Type B pancreatic cell (in vitro differentiated cells): Measurements from ENCODE around the gene OSGEPL1. TPM values are rescaled to one million over a fixed set of nuclear protein-coding genes. Genes with fewer than 3 reads are reported as not detected.
"Not testable (repeated sequence)": the region's sequence is repeated elsewhere in the genome, so short reads cannot be mapped to it uniquely, and the experiment has no call there.

Experiments used
- DNase-seq: peaks from one replicate; pipeline ENCODE4 v3.0.0; 2021; ENCODE audit warnings: mixed read lengths; ENCODE audit not compliant: unreplicated experiment; ENCODE audit errors: extremely low spot score
- H3K27ac Mint-ChIP-seq: 2 replicates; pipeline ENCODE4 v1.8.0; 2021; ENCODE audit warnings: mild to moderate bottlenecking, mixed read lengths
- H3K27me3 Mint-ChIP-seq: 2 replicates; pipeline ENCODE4 v1.8.0; 2021; ENCODE audit warnings: mixed read lengths
- H3K36me3 Mint-ChIP-seq: 2 replicates; pipeline ENCODE4 v1.8.0; 2021; ENCODE audit warnings: mixed read lengths
- H3K4me1 Mint-ChIP-seq: one replicate; pipeline ENCODE4 v1.8.0; 2021; ENCODE audit warnings: mixed read lengths; ENCODE audit not compliant: unreplicated experiment
- H3K4me3 Mint-ChIP-seq: 2 replicates; pipeline ENCODE4 v1.8.0; 2021; ENCODE audit warnings: mild to moderate bottlenecking, mixed read lengths
- H3K9me3 Mint-ChIP-seq: 2 replicates; pipeline ENCODE4 v1.8.0; 2021; ENCODE audit warnings: mixed read lengths
- CTCF ChIP-seq: fragments of 200-600 bp; sonication (generic); conservative IDR thresholded peaks from 2 replicates; pipeline ENCODE4 v1.5.0; 2021; ENCODE audit warnings: antibody characterized with exemption, mild to moderate bottlenecking
- total RNA-seq: library from RNA; stranded (reverse); gene quantifications from 2 replicates; pipeline ENCODE4 v1.2.1, GENCODE V29; 2021; ENCODE audit warnings: low replicate concordance

OSGEPL1 gene
- total RNA-seq, 1 donor from 2014 or later = 13.7 TPM

DNA sequence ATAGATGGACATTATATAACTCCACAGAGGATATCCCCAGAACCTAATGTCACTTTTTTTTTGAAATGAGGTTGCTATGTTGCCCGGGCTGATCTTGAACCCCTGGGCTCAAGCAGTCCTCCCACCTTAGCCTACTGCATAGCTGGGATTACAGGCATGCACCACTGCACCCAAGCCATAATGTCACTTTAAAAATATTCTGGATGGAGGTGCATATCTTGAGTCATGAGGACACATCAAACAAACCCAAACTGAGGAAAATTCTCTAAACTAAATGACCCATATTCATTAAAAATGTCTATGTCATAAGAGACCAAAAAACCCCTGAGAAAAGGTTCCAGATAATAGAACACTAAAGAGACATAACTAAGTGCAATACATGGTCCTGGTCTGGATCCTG lies 36.3 kb downstream of the OSGEPL1 start:
- H3K36me3 Mint-ChIP-seq = no peaks in the 10 kb centered on the region
- H3K27me3 Mint-ChIP-seq = no peaks in the 10 kb centered on the region
- no peak for DNase-seq
- no peaks in the 10 kb centered on the region for H3K9me3 Mint-ChIP-seq
- H3K4me1 Mint-ChIP-seq = no peaks in the 10 kb centered on the region
- TF ChIP-seq CTCF = no peak
- no peak overlapping the region for H3K4me3 Mint-ChIP-seq
- H3K27ac Mint-ChIP-seq = no peak overlapping the region

DNA sequence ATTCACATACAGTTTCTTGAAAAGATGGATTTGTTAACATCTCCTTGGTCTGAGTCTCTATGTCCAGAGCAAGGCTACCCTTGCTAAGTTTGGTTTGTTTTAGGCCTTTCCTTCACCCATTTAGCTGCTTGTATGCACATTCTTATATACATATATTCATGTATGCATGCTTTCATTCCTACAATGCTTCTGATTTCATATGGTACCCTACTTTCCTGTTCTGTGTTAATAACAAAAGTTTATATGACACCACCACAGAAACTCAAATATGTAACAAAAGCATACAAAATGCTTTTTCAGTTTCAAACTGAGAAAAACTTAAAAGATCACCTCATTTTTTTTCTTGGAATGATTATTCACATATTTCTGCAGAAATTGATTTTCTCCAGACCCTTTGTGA lies 39.4 kb downstream of the OSGEPL1 start:
- no peak for TF ChIP-seq CTCF
- Mint-ChIP-seq H3K4me3 (no peak overlapping the region), H3K27me3 (no peaks in the 10 kb centered on the region), H3K9me3 (no peaks in the 10 kb centered on the region), H3K36me3 (no peaks in the 10 kb centered on the region), H3K27ac (no peak overlapping the region), H3K4me1 (no peaks in the 10 kb centered on the region)
- no peak for DNase-seq

DNA sequence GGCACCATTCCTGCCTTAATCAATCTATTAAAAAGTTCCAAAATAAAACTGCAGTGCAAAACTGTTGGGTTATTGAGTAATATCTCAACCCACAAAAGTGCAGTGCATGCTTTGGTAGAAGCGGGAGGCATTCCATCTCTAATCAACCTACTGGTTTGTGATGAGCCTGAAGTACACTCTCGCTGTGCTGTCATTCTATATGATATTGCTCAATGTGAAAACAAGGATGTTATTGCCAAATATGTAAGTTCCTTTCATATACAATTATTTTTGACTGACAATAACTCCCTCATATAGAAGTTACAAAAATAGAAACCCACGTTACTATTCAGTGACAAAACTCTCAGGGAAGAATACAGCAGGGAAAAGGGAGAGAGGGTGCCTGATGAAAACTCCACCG lies 43.0 kb downstream of the OSGEPL1 start:
- no peak overlapping the region for H3K27ac Mint-ChIP-seq
- no peaks in the 10 kb centered on the region for H3K36me3 Mint-ChIP-seq
- no peaks in the 10 kb centered on the region for H3K4me1 Mint-ChIP-seq
- no peak for TF ChIP-seq CTCF
- DNase-seq = no peak
- no peaks in the 10 kb centered on the region for H3K27me3 Mint-ChIP-seq
- no peak overlapping the region for H3K4me3 Mint-ChIP-seq
- no peaks in the 10 kb centered on the region for H3K9me3 Mint-ChIP-seq

- H3K27ac Mint-ChIP-seq, H3K4me1 Mint-ChIP-seq, H3K27me3 Mint-ChIP-seq, H3K9me3 Mint-ChIP-seq, H3K4me3 Mint-ChIP-seq, DNase-seq, H3K36me3 Mint-ChIP-seq: not testable (repeated sequence)
These were observed 45.0 kb downstream of the OSGEPL1 start for GRCh38 chr2:189717593-189717992.

- Mint-ChIP-seq H3K36me3 (no peaks in the 10 kb centered on the region), H3K27me3 (no peaks in the 10 kb centered on the region), H3K27ac (no peak overlapping the region), H3K4me1 (no peaks in the 10 kb centered on the region), H3K4me3 (no peak overlapping the region), H3K9me3 (no peaks in the 10 kb centered on the region)
- no peak for TF ChIP-seq CTCF
- no peak for DNase-seq
These were observed 52.9 kb downstream of the OSGEPL1 start for GRCh38 chr2:189709501-189710221.

DNA sequence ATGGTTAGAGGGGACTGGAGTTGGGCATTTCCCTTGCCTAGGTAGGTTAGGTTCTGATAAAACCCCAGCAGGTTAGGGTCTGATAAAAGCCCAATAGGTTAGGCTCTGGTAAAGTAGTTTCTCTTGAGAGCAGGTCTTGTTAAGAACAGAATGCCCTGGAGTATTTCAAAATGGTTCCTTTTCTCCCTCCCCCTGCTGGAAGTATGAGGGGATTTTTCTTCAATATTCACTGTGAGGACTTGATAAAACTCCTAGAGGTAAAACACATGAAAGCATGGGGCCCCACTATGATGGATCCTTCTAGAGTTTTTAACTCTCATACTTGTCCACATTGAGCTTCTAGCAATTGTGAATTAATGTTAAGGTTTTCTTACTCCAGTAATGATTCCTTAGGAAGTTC lies 60.5 kb downstream of the OSGEPL1 start:
- Mint-ChIP-seq H3K9me3 (no peaks in the 10 kb centered on the region), H3K27ac (no peak overlapping the region), H3K4me3 (no peak overlapping the region), H3K4me1 (no peaks in the 10 kb centered on the region), H3K27me3 (no peaks in the 10 kb centered on the region), H3K36me3 (no peaks in the 10 kb centered on the region)
- no peak for DNase-seq
- peak; percentile 42 for TF ChIP-seq CTCF
